MM.1S (cell line): ENCODE data around the gene PYGM.

Experiments
- DNase-seq: peaks from one replicate; pipeline ENCODE4 v3.0.0-alpha.2; 2015
- H2AFZ ChIP-seq: fragments of 300-600 bp; sonication (generic); 2 replicates; pipeline ENCODE4 v1.6.0; 2016; ENCODE audit warnings: antibody characterized with exemption, low read length
- H3F3A ChIP-seq: fragments of 300-600 bp; sonication (generic); 2 replicates; pipeline ENCODE4 v1.6.1; 2016; ENCODE audit warnings: mild to moderate bottlenecking, antibody characterized with exemption, low read length, moderate library complexity, mixed read lengths; ENCODE audit not compliant: insufficient read depth
- H3K27ac ChIP-seq: fragments of 300-600 bp; sonication (generic); 2 replicates; pipeline ENCODE4 v1.5.1; 2016; ENCODE audit warnings: mild to moderate bottlenecking, low read length
- H3K27me3 ChIP-seq: fragments of 300-600 bp; sonication (generic); replicated peaks from 2 replicates; pipeline ENCODE4 v1.6.0; 2016; ENCODE audit warnings: low read length; ENCODE audit not compliant: insufficient read depth
- H3K36me3 ChIP-seq: fragments of 300-600 bp; sonication (generic); replicated peaks from 2 replicates; pipeline ENCODE4 v1.6.1; 2016; ENCODE audit warnings: mild to moderate bottlenecking, low read length, mixed read lengths; ENCODE audit not compliant: insufficient read depth
- H3K4me1 ChIP-seq: fragments of 300-600 bp; sonication (generic); 2 replicates; pipeline ENCODE4 v1.6.1; 2016; ENCODE audit warnings: low read length, mixed read lengths
- H3K4me2 ChIP-seq: fragments of 300-600 bp; sonication (generic); 2 replicates; pipeline ENCODE4 v1.6.0; 2016; ENCODE audit warnings: low read depth, low read length
- H3K4me3 ChIP-seq: fragments of 300-600 bp; sonication (generic); 2 replicates; pipeline ENCODE4 v1.5.1; 2016; ENCODE audit warnings: low read length, mixed read lengths
- H3K79me2 ChIP-seq: fragments of 300-600 bp; sonication (generic); 2 replicates; pipeline ENCODE4 v1.6.1; 2016; ENCODE audit warnings: mixed run types, low read length, mixed read lengths
- H3K9ac ChIP-seq: fragments of 300-600 bp; sonication (generic); 2 replicates; pipeline ENCODE4 v1.6.1; 2016; ENCODE audit warnings: low read length, mixed read lengths
- H3K9me2 ChIP-seq: fragments of 300-600 bp; sonication (generic); replicated peaks from 2 replicates; pipeline ENCODE4 v1.6.1; 2016; ENCODE audit warnings: mild to moderate bottlenecking, low read length, mixed read lengths; ENCODE audit not compliant: insufficient read depth
- H3K9me3 ChIP-seq: fragments of 300-600 bp; sonication (generic); replicated peaks from 2 replicates; pipeline ENCODE4 v1.6.1; 2016; ENCODE audit warnings: mild to moderate bottlenecking, low read length, mixed read lengths; ENCODE audit not compliant: insufficient read depth
- H4K20me1 ChIP-seq: fragments of 300-600 bp; sonication (generic); 2 replicates; pipeline ENCODE4 v1.6.1; 2016; ENCODE audit warnings: mild to moderate bottlenecking, low read length, moderate library complexity, mixed read lengths; ENCODE audit not compliant: insufficient read depth
- CTCF ChIP-seq: fragments of 300-600 bp; sonication (generic); IDR thresholded peaks from 2 replicates; pipeline ENCODE4 v1.5.1; 2016; ENCODE audit warnings: antibody characterized with exemption, low read length, mixed read lengths
- EZH2 ChIP-seq: fragments of 300-600 bp; sonication (generic); optimal IDR thresholded peaks from 2 replicates; pipeline ENCODE3; 2017; ENCODE audit warnings: low read depth, mild to moderate bottlenecking, antibody characterized with exemption, low read length, mixed read lengths
- EZH2phosphoT487 ChIP-seq: fragments of 300-600 bp; sonication (generic); IDR thresholded peaks from 2 replicates; pipeline ENCODE4 v1.6.1; 2018; ENCODE audit warnings: antibody characterized with exemption, low read length

The PYGM gene

GRCh38 chr11:64739871-64740270 is 19.9 kb downstream of the PYGM start:
- H3F3A ChIP-seq, result peaks cover 4% of the 10 kb centered on the region; the same call in 1 of the 2 replicates
- no peaks in the 10 kb centered on the region for H3K79me2 ChIP-seq
- no peaks in the 10 kb centered on the region for H3K9me3 ChIP-seq
- H3K4me3 ChIP-seq, result no peak overlapping the region
- no peak overlapping the region for H3K9ac ChIP-seq
- 0 out of 2 replicates have a peak, but pooled peaks cover 5% of the 10 kb centered on the region for H4K20me1 ChIP-seq
- no peaks in the 10 kb centered on the region for H3K36me3 ChIP-seq
- no peaks in the 10 kb centered on the region for H3K9me2 ChIP-seq
- peaks cover 93% of the 10 kb centered on the region for H3K27me3 ChIP-seq
- H3K4me1 ChIP-seq, result peaks cover 7% of the 10 kb centered on the region
- H3K27ac ChIP-seq, result no peak overlapping the region
- no peak for DNase-seq
- no peak overlapping the region for H2AFZ ChIP-seq
- TF ChIP-seq EZH2phosphoT487 (no peak), EZH2 (no peak), CTCF (no peak)
- no peak overlapping the region for H3K4me2 ChIP-seq

- Histone ChIP-seq H3K9me2 (no peaks in the 10 kb centered on the region), H3K4me3 (no peak overlapping the region), H3K9me3 (no peaks in the 10 kb centered on the region), H3K4me1 (no peaks in the 10 kb centered on the region), H3K9ac (no peak overlapping the region), H3K4me2 (no peak overlapping the region), H3K79me2 (no peaks in the 10 kb centered on the region), H2AFZ (no peak overlapping the region), H3F3A (no peaks in the 10 kb centered on the region), H3K36me3 (no peaks in the 10 kb centered on the region), H4K20me1 (no peaks in the 10 kb centered on the region), H3K27ac (no peak overlapping the region), H3K27me3 (peaks cover 91% of the 10 kb centered on the region)
- no peak for TF ChIP-seq EZH2phosphoT487
- no peak for DNase-seq
Observed at GRCh38 chr11:64736654-64737053, 23.1 kb downstream of the PYGM start.

- Histone ChIP-seq H3K9me3 (no peaks in the 10 kb centered on the region), H3K36me3 (no peaks in the 10 kb centered on the region), H3K27me3 (peaks cover 91% of the 10 kb centered on the region)
Observed at GRCh38 chr11:64735725-64736259, 24.0 kb downstream of the PYGM start.

More at GRCh38 chr11:64735725-64736259, 24.0 kb downstream of the PYGM start:
- H4K20me1 ChIP-seq, result no peaks in the 10 kb centered on the region
- no peak overlapping the region for H3K9ac ChIP-seq
- no peaks in the 10 kb centered on the region for H3K4me1 ChIP-seq
- no peaks in the 10 kb centered on the region for H3K79me2 ChIP-seq
- no peak overlapping the region for H3K4me2 ChIP-seq
- H3K9me2 ChIP-seq, result no peaks in the 10 kb centered on the region
- no peak overlapping the region for H3K27ac ChIP-seq
- no peak overlapping the region for H2AFZ ChIP-seq
- no peak for DNase-seq
- H3K4me3 ChIP-seq, result no peak overlapping the region
- TF ChIP-seq EZH2phosphoT487 (no peak), CTCF (no peak), EZH2 (no peak)
- H3F3A ChIP-seq, result no peaks in the 10 kb centered on the region
